Panc1 (cell line): Measurements from ENCODE around the gene OR51V1. TPM values are rescaled to one million over a fixed set of nuclear protein-coding genes. Genes with fewer than 3 reads are reported as not detected.

Experiments used
- ATAC-seq: fragments of 200-7000 bp; cut with Tn5 transposase; 2 replicates; pipeline ENCODE4 v1.9.1; 2020; ENCODE audit warnings: mild to moderate bottlenecking, moderate library complexity
- BruUV-seq: library from RNA; stranded (reverse); fragments of 400-500 nt; replicated peaks from 2 replicates; lab custom pipeline; 2021; lab: Mats Ljungman, UMichigan
- CTCF ChIA-PET: fragments of 300-600 bp; sonication (Branson Sonifier 250); formaldehyde crosslinking; loops from one replicate; lab custom pipeline; 2022; ENCODE audit warnings: antibody characterized with exemption; lab: Charles Lee
- POLR2A ChIA-PET: fragments of 300-600 bp; sonication (Branson Sonifier 250); formaldehyde crosslinking; loops from one replicate; lab custom pipeline; 2022; ENCODE audit warnings: antibody characterized with exemption; lab: Charles Lee
- DNase-seq: peaks from one replicate; pipeline ENCODE4 v3.0.0-alpha.2; 2010; ENCODE audit warnings: low read depth, low spot score
- H3K27ac ChIP-seq: 2 replicates; pipeline ENCODE4 v1.5.1; 2011; ENCODE audit warnings: mild to moderate bottlenecking, low read length, inconsistent platforms
- H3K27me3 ChIP-seq: fragments of 200-500 bp; sonication (Bioruptor generic); 2 replicates; pipeline ENCODE4 v1.6.0; 2014; ENCODE audit warnings: low read length, inconsistent platforms; ENCODE audit not compliant: control insufficient read depth, insufficient read depth
- H3K36me3 ChIP-seq: fragments of 200-500 bp; sonication (Bioruptor generic); 2 replicates; pipeline ENCODE4 v1.5.1; 2014; ENCODE audit warnings: inconsistent platforms, mild to moderate bottlenecking, low read length, moderate library complexity; ENCODE audit not compliant: control insufficient read depth, insufficient read depth
- H3K4me1 ChIP-seq: 2 replicates; pipeline ENCODE4 v1.5.1; 2011; ENCODE audit warnings: inconsistent platforms, mild to moderate bottlenecking, low read length, moderate library complexity; ENCODE audit not compliant: control insufficient read depth, insufficient read depth
- H3K4me3 ChIP-seq, 2 experiments: 2 replicates each; pipeline ENCODE4 v1.5.1; 2011 to 2012; ENCODE audit warnings: low read depth in 2 of 2, low read length in 2 of 2, mild to moderate bottlenecking in 2 of 2, inconsistent platforms in 1 of 2, moderate library complexity in 1 of 2
- H3K9me3 ChIP-seq: fragments of 200-500 bp; sonication (Bioruptor generic); 2 replicates; pipeline ENCODE4 v1.5.1; 2014; ENCODE audit warnings: low read depth, mild to moderate bottlenecking, inconsistent platforms, low read length, moderate library complexity; ENCODE audit not compliant: control insufficient read depth, insufficient read depth
- POLR2AphosphoS5 ChIP-seq: IDR thresholded peaks from 2 replicates; pipeline ENCODE4 v1.6.1; 2012; ENCODE audit warnings: mild to moderate bottlenecking, low read depth, low read length, moderate library complexity
- SIN3A ChIP-seq: IDR thresholded peaks from 2 replicates; pipeline ENCODE4 v1.6.1; 2012; ENCODE audit warnings: low read depth, mild to moderate bottlenecking, low read length, moderate library complexity, borderline replicate concordance; ENCODE audit not compliant: insufficient read depth
- TCF7L2 ChIP-seq: IDR thresholded peaks from 2 replicates; pipeline ENCODE4 v1.6.1; 2011; ENCODE audit warnings: mild to moderate bottlenecking, low read depth, low read length, inconsistent platforms
- in situ Hi-C: cut with HindIII; loops from 2 replicates; pipeline ENCODE4 v1.10.0; 2016; ENCODE audit warnings: low sequenced_read_pairs, low pct_unique_long_range_greater_than_20kb
- intact Hi-C: fragments of 100-400 bp; cut with micrococcal nuclease; formaldehyde crosslinking; loops from one replicate; pipeline ENCODE4 v1.10.0; 2022; ENCODE audit not compliant: unreplicated experiment
- total RNA-seq: library from RNA; stranded (reverse); gene quantifications from one replicate; pipeline ENCODE4 v1.2.1, GENCODE V29; 2021; ENCODE audit not compliant: unreplicated experiment
- TF ChIP-seq, protein P1 (sequence below): fragments of 450-650 bp; IDR thresholded peaks from 2 replicates; pipeline ENCODE4 v1.5.1; 2017; ENCODE audit warnings: mild to moderate bottlenecking
- TF ChIP-seq, protein P2 (sequence below), 2 experiments: IDR thresholded peaks; 2 replicates each; pipeline ENCODE4 v1.6.1; 2011 to 2012; ENCODE audit warnings: low read depth in 2 of 2, control low read depth in 1 of 2, low read length in 1 of 2, mild to moderate bottlenecking in 1 of 2, moderate library complexity in 1 of 2; ENCODE audit not compliant: insufficient read depth in 1 of 2

OR51V1 gene
- total RNA-seq, 1 experiment from 2014 or later, result not detected

DNA sequence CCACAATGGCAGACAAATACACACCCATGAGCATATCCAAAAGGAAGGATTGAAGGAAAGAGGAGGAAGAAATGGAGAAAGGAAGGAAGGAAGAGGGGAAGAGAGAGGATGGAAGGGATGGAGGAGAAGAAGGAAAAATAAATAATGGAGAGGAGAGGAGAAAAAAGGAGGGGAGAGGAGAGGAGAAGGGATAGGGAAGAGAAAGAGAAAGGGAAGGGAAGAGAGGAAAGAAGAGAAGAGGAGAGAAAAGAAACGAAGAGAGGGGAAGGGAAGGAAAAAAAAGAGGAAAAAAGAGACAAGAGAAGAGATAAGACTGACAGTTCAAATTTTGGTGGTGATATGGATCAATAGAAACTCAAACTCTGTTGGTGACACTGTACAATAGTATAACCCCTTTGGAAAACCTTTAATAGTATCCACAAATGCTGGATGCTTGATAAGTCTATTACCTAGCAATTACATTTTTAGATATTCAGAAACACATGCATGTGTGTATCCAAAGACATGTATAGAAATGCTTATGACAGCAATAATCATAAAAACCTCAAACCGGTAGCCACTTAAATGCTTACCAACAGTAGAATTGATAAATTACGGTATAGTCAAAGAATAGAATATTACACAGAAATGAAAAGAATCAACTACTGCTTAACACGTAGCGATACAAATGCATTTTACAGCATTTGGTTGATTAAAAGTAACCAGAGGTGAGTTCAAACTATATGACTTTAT lies 35.0 kb upstream of the OR51V1 start:
- ChIA-PET CTCF (no interaction called here), POLR2A (no interaction called here)
- TF ChIP-seq POLR2AphosphoS5, result no peak
- TF ChIP-seq, protein P1, sequence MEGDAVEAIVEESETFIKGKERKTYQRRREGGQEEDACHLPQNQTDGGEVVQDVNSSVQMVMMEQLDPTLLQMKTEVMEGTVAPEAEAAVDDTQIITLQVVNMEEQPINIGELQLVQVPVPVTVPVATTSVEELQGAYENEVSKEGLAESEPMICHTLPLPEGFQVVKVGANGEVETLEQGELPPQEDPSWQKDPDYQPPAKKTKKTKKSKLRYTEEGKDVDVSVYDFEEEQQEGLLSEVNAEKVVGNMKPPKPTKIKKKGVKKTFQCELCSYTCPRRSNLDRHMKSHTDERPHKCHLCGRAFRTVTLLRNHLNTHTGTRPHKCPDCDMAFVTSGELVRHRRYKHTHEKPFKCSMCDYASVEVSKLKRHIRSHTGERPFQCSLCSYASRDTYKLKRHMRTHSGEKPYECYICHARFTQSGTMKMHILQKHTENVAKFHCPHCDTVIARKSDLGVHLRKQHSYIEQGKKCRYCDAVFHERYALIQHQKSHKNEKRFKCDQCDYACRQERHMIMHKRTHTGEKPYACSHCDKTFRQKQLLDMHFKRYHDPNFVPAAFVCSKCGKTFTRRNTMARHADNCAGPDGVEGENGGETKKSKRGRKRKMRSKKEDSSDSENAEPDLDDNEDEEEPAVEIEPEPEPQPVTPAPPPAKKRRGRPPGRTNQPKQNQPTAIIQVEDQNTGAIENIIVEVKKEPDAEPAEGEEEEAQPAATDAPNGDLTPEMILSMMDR, result no peak
- no peak for TF ChIP-seq TCF7L2
- Histone ChIP-seq H3K27ac (no peak overlapping the region), H3K9me3 (no peaks in the 10 kb centered on the region), H3K4me3 (no peak overlapping the region), H3K27me3 (0 out of 2 replicates have a peak, but pooled peaks cover 2% of the 10 kb centered on the region), H3K4me1 (no peaks in the 10 kb centered on the region), H3K36me3 (no peaks in the 10 kb centered on the region)
- ATAC-seq (no peak), DNase-seq (no peak)
- BruUV-seq, result no TSS peak
- intact Hi-C loops, result no loop called here
- in situ Hi-C loops, result no loop called here

DNA sequence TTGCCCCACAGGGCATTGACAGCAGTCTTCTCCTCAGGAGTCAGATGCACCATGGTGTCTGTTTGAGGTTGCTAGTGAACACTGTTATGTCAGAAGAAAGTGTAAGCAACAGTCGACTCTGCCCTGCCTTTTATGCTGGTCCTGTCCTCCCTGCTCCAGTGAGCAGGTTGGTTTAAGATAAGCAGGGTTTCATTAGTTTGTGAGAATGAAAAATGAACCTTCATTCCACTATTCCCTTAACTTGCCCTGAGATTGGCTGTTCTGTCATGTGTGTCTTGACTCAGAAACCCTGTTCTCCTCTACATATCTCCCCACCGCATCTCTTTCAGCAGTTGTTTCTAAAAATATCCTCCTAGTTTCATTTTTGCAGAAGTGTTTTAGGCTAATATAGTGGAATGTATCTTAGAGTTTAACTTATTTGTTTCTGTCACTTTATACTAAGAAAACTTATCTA lies 33.9 kb upstream of the OR51V1 start, which contains the start of gene HBD:
Gene HBD, minus strand, starts transcription at position 103 of the 454 bp plus-strand sequence. Its CDS starts 50 bp downstream, at position 53.
- TF ChIP-seq SIN3A, result no peak
- TF ChIP-seq POLR2AphosphoS5, result no peak
- TF ChIP-seq TCF7L2, result no peak
- TF ChIP-seq, protein P1, result no peak
- TF ChIP-seq, protein P2, sequence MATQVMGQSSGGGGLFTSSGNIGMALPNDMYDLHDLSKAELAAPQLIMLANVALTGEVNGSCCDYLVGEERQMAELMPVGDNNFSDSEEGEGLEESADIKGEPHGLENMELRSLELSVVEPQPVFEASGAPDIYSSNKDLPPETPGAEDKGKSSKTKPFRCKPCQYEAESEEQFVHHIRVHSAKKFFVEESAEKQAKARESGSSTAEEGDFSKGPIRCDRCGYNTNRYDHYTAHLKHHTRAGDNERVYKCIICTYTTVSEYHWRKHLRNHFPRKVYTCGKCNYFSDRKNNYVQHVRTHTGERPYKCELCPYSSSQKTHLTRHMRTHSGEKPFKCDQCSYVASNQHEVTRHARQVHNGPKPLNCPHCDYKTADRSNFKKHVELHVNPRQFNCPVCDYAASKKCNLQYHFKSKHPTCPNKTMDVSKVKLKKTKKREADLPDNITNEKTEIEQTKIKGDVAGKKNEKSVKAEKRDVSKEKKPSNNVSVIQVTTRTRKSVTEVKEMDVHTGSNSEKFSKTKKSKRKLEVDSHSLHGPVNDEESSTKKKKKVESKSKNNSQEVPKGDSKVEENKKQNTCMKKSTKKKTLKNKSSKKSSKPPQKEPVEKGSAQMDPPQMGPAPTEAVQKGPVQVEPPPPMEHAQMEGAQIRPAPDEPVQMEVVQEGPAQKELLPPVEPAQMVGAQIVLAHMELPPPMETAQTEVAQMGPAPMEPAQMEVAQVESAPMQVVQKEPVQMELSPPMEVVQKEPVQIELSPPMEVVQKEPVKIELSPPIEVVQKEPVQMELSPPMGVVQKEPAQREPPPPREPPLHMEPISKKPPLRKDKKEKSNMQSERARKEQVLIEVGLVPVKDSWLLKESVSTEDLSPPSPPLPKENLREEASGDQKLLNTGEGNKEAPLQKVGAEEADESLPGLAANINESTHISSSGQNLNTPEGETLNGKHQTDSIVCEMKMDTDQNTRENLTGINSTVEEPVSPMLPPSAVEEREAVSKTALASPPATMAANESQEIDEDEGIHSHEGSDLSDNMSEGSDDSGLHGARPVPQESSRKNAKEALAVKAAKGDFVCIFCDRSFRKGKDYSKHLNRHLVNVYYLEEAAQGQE (IDR thresholded peaks at IDR 0.05; ENCODE audit: insufficient read depth in 1 of 2, low read depth in 2 of 2, low read length in 1 of 2), result no peak
- Histone ChIP-seq H3K4me1 (no peaks in the 10 kb centered on the region), H3K27ac (no peak within 1 kb of the TSS), H3K36me3 (no peaks in the 10 kb centered on the region), H3K4me3 (no peak within 1 kb of the TSS), H3K27me3 (0 out of 2 replicates have a peak, but pooled peaks cover under 1% of the 10 kb centered on the region), H3K9me3 (no peaks in the 10 kb centered on the region)
- no peak; the same call in 1 of the 2 replicates for ATAC-seq
- no TSS peak for BruUV-seq
- POLR2A ChIA-PET, result no interaction called here
- intact Hi-C loops, result no loop called here
- no peak for DNase-seq
- in situ Hi-C loops, result no loop called here
- CTCF ChIA-PET, result no interaction called here
